ENCODE data around the gene MEF2C. TPM values are rescaled to one million over a fixed set of nuclear protein-coding genes. Genes with fewer than 3 reads are reported as not detected.

Gene MEF2C
- total RNA-seq, 1 donor from 2014 or later = 29.6 TPM

DNA sequence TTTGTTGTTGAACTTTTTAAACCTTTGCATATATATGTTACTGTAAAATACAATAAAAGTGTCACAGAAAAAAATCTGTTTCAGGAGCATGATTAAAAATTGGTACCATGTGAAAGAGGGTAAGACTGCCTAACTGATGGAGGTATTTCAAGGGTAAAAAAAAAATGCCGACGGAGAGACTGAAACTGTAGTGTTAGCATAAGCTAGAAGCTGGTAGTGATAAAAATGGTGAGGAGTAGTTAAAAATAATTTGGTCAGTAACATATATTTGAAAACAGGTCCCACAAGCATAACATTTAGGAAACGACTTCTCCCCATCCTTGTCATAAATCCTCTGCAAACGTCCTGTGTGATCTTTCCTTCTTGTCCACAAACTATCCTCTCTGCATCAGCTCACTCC is 64.7 kb downstream of the MEF2C start:
- Mint-ChIP-seq H3K4me1 (ENCODE audit: low read depth) (peaks cover 5% of the 10 kb centered on the region), H3K27me3 (ENCODE audit: low read depth) (no peaks in the 10 kb centered on the region), H3K27ac (ENCODE audit: unreplicated experiment) (no peak overlapping the region), H3K9me3 (ENCODE audit: low read depth) (no peaks in the 10 kb centered on the region), H3K36me3 (ENCODE audit: low read depth) (peaks cover 6% of the 10 kb centered on the region), H3K4me3 (ENCODE audit: unreplicated experiment) (no peak overlapping the region)
- DNase-seq (ENCODE audit: low spot score) = no peak
- TF ChIP-seq, protein P1, sequence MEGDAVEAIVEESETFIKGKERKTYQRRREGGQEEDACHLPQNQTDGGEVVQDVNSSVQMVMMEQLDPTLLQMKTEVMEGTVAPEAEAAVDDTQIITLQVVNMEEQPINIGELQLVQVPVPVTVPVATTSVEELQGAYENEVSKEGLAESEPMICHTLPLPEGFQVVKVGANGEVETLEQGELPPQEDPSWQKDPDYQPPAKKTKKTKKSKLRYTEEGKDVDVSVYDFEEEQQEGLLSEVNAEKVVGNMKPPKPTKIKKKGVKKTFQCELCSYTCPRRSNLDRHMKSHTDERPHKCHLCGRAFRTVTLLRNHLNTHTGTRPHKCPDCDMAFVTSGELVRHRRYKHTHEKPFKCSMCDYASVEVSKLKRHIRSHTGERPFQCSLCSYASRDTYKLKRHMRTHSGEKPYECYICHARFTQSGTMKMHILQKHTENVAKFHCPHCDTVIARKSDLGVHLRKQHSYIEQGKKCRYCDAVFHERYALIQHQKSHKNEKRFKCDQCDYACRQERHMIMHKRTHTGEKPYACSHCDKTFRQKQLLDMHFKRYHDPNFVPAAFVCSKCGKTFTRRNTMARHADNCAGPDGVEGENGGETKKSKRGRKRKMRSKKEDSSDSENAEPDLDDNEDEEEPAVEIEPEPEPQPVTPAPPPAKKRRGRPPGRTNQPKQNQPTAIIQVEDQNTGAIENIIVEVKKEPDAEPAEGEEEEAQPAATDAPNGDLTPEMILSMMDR (IDR thresholded peaks at IDR 0.05) = no peak

DNA sequence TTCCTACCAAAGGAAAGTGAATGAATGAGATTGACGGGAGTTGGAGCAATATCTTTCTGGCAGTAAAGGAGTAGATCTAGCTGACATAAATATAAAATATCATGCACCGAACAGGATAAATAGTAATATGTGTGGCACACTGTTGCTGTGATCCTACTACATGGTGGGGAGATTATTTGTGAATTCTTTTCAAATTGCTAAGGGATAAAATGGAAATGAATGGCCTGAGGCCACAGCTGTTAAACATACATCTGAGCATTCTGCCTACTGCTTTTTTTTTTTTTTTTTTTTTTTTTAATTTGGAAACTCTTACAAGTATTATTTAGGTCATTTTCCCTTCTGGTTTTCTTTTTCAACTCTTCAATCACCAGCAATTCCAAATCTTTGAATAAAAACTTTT is 66.8 kb downstream of the MEF2C start:
- Mint-ChIP-seq H3K27me3 (ENCODE audit: low read depth) (no peaks in the 10 kb centered on the region), H3K27ac (ENCODE audit: unreplicated experiment) (no peak overlapping the region), H3K9me3 (ENCODE audit: low read depth) (no peaks in the 10 kb centered on the region), H3K4me3 (ENCODE audit: unreplicated experiment) (no peak overlapping the region), H3K4me1 (ENCODE audit: low read depth) (peaks cover 5% of the 10 kb centered on the region), H3K36me3 (ENCODE audit: low read depth) (peaks cover 2% of the 10 kb centered on the region)
- TF ChIP-seq, protein P1 (IDR thresholded peaks at IDR 0.05) = no peak
- DNase-seq (ENCODE audit: low spot score) = no peak

DNA sequence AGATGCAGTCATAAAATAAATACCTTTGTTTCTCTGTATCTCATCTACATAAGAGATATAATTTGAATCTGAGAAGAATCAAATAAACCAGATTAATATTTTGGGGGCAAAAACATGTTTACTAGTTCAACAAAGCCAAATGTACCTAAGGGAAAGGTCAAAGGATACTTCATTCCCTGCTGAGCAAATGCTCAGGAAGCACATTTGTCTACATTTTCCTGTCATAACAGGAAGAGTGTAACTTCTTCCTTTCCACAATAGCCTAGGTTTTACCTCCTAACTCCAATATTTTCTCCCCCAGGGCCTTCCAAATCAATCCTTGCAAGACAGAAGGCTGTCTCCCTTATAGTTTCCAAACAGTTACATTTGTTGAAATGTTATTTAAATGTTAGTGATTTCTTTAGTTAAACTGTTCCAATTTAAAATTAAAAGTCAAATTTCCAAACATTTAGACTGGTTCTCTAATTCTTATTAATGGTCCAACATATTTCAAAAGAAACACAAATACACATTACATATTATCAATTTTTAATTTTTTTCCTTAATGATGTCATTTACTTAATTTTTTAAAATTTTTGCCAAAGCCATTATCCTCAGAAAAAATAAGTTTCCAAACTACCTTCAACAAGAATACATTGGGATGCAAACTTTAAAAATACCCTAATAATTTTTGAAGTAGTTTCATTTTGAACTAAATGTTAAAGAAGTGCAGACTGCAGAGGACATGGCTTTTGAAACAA is 67.8 kb downstream of the MEF2C start:
- Mint-ChIP-seq H3K4me3 (ENCODE audit: unreplicated experiment) (no peak overlapping the region), H3K9me3 (ENCODE audit: low read depth) (no peaks in the 10 kb centered on the region), H3K4me1 (ENCODE audit: low read depth) (peaks cover 5% of the 10 kb centered on the region), H3K27ac (ENCODE audit: unreplicated experiment) (no peak overlapping the region), H3K27me3 (ENCODE audit: low read depth) (no peaks in the 10 kb centered on the region), H3K36me3 (ENCODE audit: low read depth) (peaks cover 2% of the 10 kb centered on the region)
- TF ChIP-seq, protein P1 (IDR thresholded peaks at IDR 0.05) = no peak
- no peak for DNase-seq (ENCODE audit: low spot score)

DNA sequence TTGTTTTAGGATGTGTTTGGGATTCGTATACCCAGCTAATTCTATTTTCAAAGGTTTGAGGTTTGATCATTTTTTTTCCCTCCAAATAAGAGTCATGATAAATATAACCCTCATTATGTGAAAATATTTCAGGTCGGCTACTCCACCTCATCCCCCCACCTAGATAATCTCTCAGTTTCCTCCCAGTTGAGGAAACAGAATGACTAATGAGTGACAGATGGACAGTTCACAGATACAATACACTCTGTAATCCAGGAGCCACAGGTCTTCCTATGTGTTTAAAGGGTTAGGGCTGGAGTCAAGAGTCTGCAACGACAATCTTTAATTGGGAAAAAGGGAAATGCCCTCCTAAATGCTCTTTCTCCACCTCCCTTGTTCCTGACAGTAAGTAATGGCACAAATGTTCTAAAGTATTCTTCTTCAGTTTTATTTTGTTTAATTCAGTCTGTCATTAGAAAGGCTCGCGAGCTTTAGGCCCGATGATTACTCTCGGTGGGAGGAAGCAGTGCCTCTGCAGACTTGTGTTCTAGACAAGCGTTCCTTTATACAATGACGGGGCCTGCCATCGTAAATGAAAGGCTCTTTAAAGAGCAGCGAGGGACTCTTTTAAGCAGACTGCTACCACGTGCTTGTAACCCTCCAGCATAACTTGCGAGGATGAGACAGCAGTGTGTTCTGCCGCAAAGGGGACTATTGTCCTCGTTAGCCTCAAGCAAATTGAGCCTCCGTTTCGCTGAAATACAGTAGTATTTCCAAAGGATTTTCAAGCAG is 69.0 kb downstream of the MEF2C start:
- peaks cover 2% of the 10 kb centered on the region for H3K36me3 Mint-ChIP-seq (ENCODE audit: low read depth)
- H3K27ac Mint-ChIP-seq (ENCODE audit: unreplicated experiment) = no peak overlapping the region
- no peak overlapping the region for H3K4me3 Mint-ChIP-seq (ENCODE audit: unreplicated experiment)
- no peaks in the 10 kb centered on the region for H3K27me3 Mint-ChIP-seq (ENCODE audit: low read depth)
- H3K4me1 Mint-ChIP-seq (ENCODE audit: low read depth) = peaks cover 5% of the 10 kb centered on the region
- TF ChIP-seq, protein P1 (IDR thresholded peaks at IDR 0.05) = no peak
- no peaks in the 10 kb centered on the region for H3K9me3 Mint-ChIP-seq (ENCODE audit: low read depth)
- no peak for DNase-seq (ENCODE audit: low spot score)

DNA sequence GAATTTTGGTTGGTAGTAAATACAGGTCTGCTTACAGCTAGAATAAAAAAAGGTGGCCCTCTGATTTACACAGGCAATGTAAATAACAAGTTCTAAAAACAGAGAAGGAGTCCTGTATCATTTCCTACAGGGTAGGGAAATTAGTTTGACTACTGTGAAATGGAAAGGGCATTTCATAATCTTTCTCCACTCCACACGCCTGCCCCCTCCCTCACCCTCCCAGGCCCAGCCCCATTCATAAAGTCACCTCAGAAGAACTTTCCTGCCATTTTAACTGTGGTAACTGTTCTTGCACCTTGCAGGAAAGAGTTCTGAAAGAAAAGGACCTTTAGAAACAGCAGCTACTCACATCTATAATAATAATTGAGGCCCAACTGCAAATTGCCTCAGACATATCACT is 69.7 kb downstream of the MEF2C start:
- Mint-ChIP-seq H3K27ac (ENCODE audit: unreplicated experiment) (no peak overlapping the region), H3K9me3 (ENCODE audit: low read depth) (no peaks in the 10 kb centered on the region), H3K4me3 (ENCODE audit: unreplicated experiment) (no peak overlapping the region), H3K36me3 (ENCODE audit: low read depth) (no peaks in the 10 kb centered on the region), H3K4me1 (ENCODE audit: low read depth) (peaks cover 5% of the 10 kb centered on the region), H3K27me3 (ENCODE audit: low read depth) (no peaks in the 10 kb centered on the region)
- TF ChIP-seq, protein P1 (IDR thresholded peaks at IDR 0.05) = no peak
- no peak for DNase-seq (ENCODE audit: low spot score)

Data from chondrocyte (in vitro differentiated cells).